ENCODE results near the gene SMIM24. TPM values are rescaled to one million over a fixed set of nuclear protein-coding genes. Genes with fewer than 3 reads are reported as not detected.

SMIM24 gene
- total and polyA plus RNA-seq, 7 donors = 0.10 to 0.53 (median 0.49) TPM; not detected in 4

DNA sequence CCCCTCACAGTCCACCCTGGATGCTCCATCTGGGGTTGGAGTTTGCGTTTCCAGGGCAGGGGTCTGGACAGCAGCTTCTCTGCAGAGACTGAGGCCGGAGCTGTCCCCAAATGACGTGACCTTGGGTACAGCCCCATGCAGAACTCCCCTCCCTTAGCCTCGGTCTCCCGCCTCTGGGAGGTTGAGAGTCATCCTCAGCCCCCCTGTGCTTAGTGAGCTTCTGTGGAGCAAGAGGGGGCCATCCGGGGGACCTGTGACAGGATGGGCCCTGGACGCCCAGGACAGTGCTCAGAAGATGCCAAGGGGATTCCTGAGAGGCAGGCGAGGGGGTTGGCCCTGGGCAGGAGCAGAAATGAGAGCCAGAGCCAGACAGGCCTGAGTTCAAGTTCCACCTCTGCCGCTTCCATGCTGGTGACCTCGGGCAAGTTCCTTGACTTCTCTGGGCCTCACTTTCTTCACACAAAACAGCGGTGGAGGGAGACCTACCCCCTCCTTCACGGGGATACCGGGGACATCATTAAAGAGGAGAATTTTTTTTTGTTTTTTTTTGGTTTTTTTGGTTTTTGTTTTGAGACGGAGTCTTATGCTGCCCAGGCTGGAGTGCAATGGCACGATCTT lies 20.3 kb downstream of the SMIM24 start:
- ATAC-seq (peak in 3 of 4 donors; percentile 1 to 2 (median 1)), DNase-seq (no peak)
- 73 to 86% (median 79%) methylated on average over 15 of the region's 15 CpGs for WGBS, 3 donors
- Histone ChIP-seq H3K4me1 (peaks cover 28% of the 10 kb centered on the region), H3K4me3 (no peak overlapping the region), H3K27me3 (ENCODE audit: insufficient read depth in 3 of 3, low read length in 2 of 3) (no peaks in the 10 kb centered on the region), H3K27ac (peak overlapping the region; percentile 71), H3K9me3 (no peaks in the 10 kb centered on the region), H3K36me3 (ENCODE audit: insufficient read depth in 1 of 2, low read depth in 1 of 2) (peaks cover 7 to 60% of the 10 kb centered on the region in 2 donors)
- intact Hi-C loops (cut with DNase I) = no loop called here
- TF ChIP-seq CTCF (IDR thresholded peaks at IDR 0.05) = no peak

GRCh38 chr19:3459089-3459881 lies 21.0 kb downstream of the SMIM24 start:
- no peak overlapping the region for H3K4me3 ChIP-seq

GRCh38 chr19:3458229-3459088 lies 21.9 kb downstream of the SMIM24 start:
- ATAC-seq = peak in 3 of 4 donors; percentile 1 to 5 (median 1)
- Histone ChIP-seq H3K9me3 (no peaks in the 10 kb centered on the region), H3K27me3 (ENCODE audit: insufficient read depth in 3 of 3, low read length in 2 of 3) (no peaks in the 10 kb centered on the region), H3K4me3 (no peak overlapping the region), H3K4me1 (peaks cover 28% of the 10 kb centered on the region), H3K27ac (peak overlapping the region; percentile 71), H3K36me3 (ENCODE audit: insufficient read depth in 1 of 2, low read depth in 1 of 2) (peaks cover 7 to 68% of the 10 kb centered on the region in 2 donors)
- no peak for TF ChIP-seq CTCF (IDR thresholded peaks at IDR 0.05)
- 58 to 65% (median 60%) methylated on average over 15 to 19 of the region's 19 CpGs for WGBS, 3 donors
- intact Hi-C loops (cut with DNase I) = no loop called here
- DNase-seq = no peak

More at GRCh38 chr19:3459089-3459881, 21.0 kb downstream of the SMIM24 start:
- WGBS, 3 donors = 34 to 44% (median 35%) methylated on average over 26 of the region's 26 CpGs
- Histone ChIP-seq H3K27ac (peak overlapping the region; percentile 71), H3K9me3 (no peaks in the 10 kb centered on the region), H3K27me3 (ENCODE audit: insufficient read depth in 3 of 3, low read length in 2 of 3) (no peaks in the 10 kb centered on the region), H3K4me1 (peaks cover 28% of the 10 kb centered on the region), H3K36me3 (ENCODE audit: insufficient read depth in 1 of 2, low read depth in 1 of 2) (peaks cover 7 to 68% of the 10 kb centered on the region in 2 donors)
- ATAC-seq = peak; percentile 64 to 76 (median 70)
- TF ChIP-seq CTCF (IDR thresholded peaks at IDR 0.05) = no peak
- peak; percentile 88 to 92 for DNase-seq
- intact Hi-C loops (cut with DNase I) = no loop called here

DNA sequence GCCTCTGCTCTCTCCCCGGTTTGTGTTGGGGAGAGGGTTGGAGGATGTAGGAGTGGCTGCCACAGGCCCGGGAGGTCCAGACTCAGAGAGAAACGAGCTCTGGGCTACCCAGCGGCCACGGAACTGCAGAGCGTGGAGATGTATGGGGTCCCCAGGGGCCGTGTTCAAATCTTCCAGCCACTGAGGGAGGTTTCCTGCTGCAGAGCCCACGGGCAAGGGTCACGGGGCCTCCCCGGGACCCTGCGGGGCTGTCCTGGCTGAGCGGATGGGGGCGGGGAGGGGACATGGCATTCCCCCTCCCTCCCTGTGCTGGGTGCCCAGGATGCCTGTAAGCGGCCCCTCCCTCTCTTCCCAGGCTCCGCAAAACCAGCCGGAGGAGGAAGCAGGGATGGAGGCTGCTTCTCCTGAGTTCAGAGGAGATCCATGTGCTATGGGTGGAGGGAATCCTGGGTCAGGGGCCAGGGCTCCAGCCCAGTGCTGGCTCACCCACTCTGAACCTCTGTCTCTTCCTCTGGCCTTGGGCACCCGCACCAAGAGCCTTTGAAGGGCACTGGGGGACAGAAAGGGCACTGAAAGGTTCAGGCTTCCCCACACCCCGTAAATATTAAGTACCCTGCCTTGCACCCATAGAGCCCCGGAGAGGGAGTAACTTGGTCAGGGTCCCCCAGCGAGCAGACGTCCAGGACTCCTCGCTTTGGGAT lies 22.6 kb downstream of the SMIM24 start:
- H3K27ac ChIP-seq = peak overlapping the region; percentile 71
- DNase-seq (no peak), ATAC-seq (peak in 1 of 4 donors; percentile 3)
- intact Hi-C loops (cut with DNase I) = no loop called here
- TF ChIP-seq CTCF (IDR thresholded peaks at IDR 0.05) = no peak
- peaks cover 28% of the 10 kb centered on the region for H3K4me1 ChIP-seq
- H3K36me3 ChIP-seq (ENCODE audit: insufficient read depth in 1 of 2, low read depth in 1 of 2) = peaks cover 7 to 68% of the 10 kb centered on the region in 2 donors
- no peaks in the 10 kb centered on the region for H3K27me3 ChIP-seq (ENCODE audit: insufficient read depth in 3 of 3, low read length in 2 of 3)
- H3K4me3 ChIP-seq = no peak overlapping the region
- H3K9me3 ChIP-seq = no peaks in the 10 kb centered on the region
- 57 to 72% (median 61%) methylated on average over 19 to 22 of the region's 22 CpGs for WGBS, 3 donors
